CD14-positive monocyte (primary cell): ENCODE data around the gene DNALI1. TPM values are rescaled to one million over a fixed set of nuclear protein-coding genes. Genes with fewer than 3 reads are reported as not detected.

ENCODE experiments used
- DNase-seq, 3 donors: peaks; one replicate each; pipeline ENCODE4 v3.0.0-alpha.2; 2011 to 2022
- H2AFZ ChIP-seq: 2 replicates; pipeline ENCODE4 v1.6.0; 2012; ENCODE audit warnings: mild to moderate bottlenecking, low read depth, low read length, inconsistent platforms; ENCODE audit not compliant: insufficient read depth, poor library complexity, severe bottlenecking
- H3K27ac ChIP-seq, 2 donors: 1 replicate in 1 of 2; 2 replicates in 1 of 2; pipeline ENCODE4 v1.5.1; 2012 to 2013; ENCODE audit warnings: low read length in 2 of 2, control low read depth in 1 of 2, inconsistent platforms in 1 of 2, low read depth in 1 of 2, mild to moderate bottlenecking in 1 of 2
- H3K27me3 ChIP-seq, 2 donors: one replicate each; pipeline versions ENCODE4 v1.6.0 to v1.6.1; 2011 to 2013; ENCODE audit warnings: low read length in 2 of 2; ENCODE audit not compliant: control insufficient read depth in 2 of 2, insufficient read depth in 2 of 2
- H3K36me3 ChIP-seq, 2 donors: replicated peaks in 1 of 2; 1 replicate in 1 of 2; 2 replicates in 1 of 2; pipeline versions ENCODE4 v1.5.1 to v1.6.1; 2012 to 2013; ENCODE audit warnings: low read length in 2 of 2, control low read depth in 1 of 2, inconsistent platforms in 1 of 2, mild to moderate bottlenecking in 1 of 2; ENCODE audit not compliant: insufficient read depth in 2 of 2, control insufficient read depth in 1 of 2
- H3K4me1 ChIP-seq, 2 donors: 1 replicate in 1 of 2; 2 replicates in 1 of 2; pipeline versions ENCODE4 v1.5.1 to v1.6.1; 2012 to 2013; ENCODE audit warnings: low read length in 2 of 2, control low read depth in 1 of 2, inconsistent platforms in 1 of 2, mild to moderate bottlenecking in 1 of 2, moderate library complexity in 1 of 2; ENCODE audit not compliant: insufficient read depth in 2 of 2, control insufficient read depth in 1 of 2
- H3K4me2 ChIP-seq: replicated peaks from 2 replicates; pipeline ENCODE3; 2012; ENCODE audit warnings: low read length, moderate library complexity, mild to moderate bottlenecking; ENCODE audit not compliant: poor library complexity, severe bottlenecking; ENCODE audit errors: extremely low read depth
- H3K4me3 ChIP-seq, 3 experiments: fragments of 200-600 bp in 1 of 3; sonication (generic) in 1 of 3; replicated peaks in 1 of 3; 1 replicate in 2 of 3; 2 replicates in 1 of 3; pipeline ENCODE4 v1.5.1; 2011 to 2013; ENCODE audit warnings: low read length in 3 of 3, mild to moderate bottlenecking in 3 of 3, control low read depth in 2 of 3, low read depth in 2 of 3, inconsistent platforms in 1 of 3, moderate library complexity in 1 of 3
- H3K79me2 ChIP-seq: 2 replicates; pipeline ENCODE4 v1.6.0; 2012; ENCODE audit warnings: mild to moderate bottlenecking, control low read depth, inconsistent platforms, low read length, moderate library complexity; ENCODE audit not compliant: insufficient read depth
- H3K9ac ChIP-seq: 2 replicates; pipeline ENCODE4 v1.6.0; 2017; ENCODE audit warnings: low read length, mild to moderate bottlenecking; ENCODE audit not compliant: insufficient read depth, poor library complexity, severe bottlenecking
- H3K9me3 ChIP-seq, 2 donors: replicated peaks in 1 of 2; 1 replicate in 1 of 2; 2 replicates in 1 of 2; pipeline versions ENCODE4 v1.5.1 to v1.6.1; 2012 to 2013; ENCODE audit warnings: low read length in 2 of 2, control low read depth in 1 of 2; ENCODE audit not compliant: control insufficient read depth in 1 of 2, insufficient read depth in 1 of 2
- H4K20me1 ChIP-seq: 2 replicates; pipeline ENCODE4 v1.6.0; 2012; ENCODE audit warnings: mild to moderate bottlenecking, low read length, control low read depth, moderate library complexity; ENCODE audit not compliant: insufficient read depth
- H3K27ac Mint-ChIP-seq, 7 donors: one replicate each; pipeline ENCODE4 v1.8.0; 2020; ENCODE audit warnings: mild to moderate bottlenecking in 7 of 7, mixed read lengths in 7 of 7, moderate library complexity in 6 of 7, inconsistent platforms in 2 of 7
- H3K27me3 Mint-ChIP-seq, 3 donors: one replicate each; pipeline ENCODE4 v1.8.0; 2021 to 2022; ENCODE audit warnings: low read depth in 3 of 3, mild to moderate bottlenecking in 3 of 3, mixed read lengths in 3 of 3, moderate library complexity in 3 of 3, inconsistent platforms in 1 of 3
- H3K36me3 Mint-ChIP-seq, 2 donors: one replicate each; pipeline ENCODE4 v1.8.0; 2020; ENCODE audit warnings: mixed read lengths in 2 of 2, inconsistent platforms in 1 of 2, mild to moderate bottlenecking in 1 of 2
- H3K4me1 Mint-ChIP-seq: one replicate; pipeline ENCODE4 v1.8.0; 2020; ENCODE audit warnings: mild to moderate bottlenecking, mixed read lengths
- H3K4me3 Mint-ChIP-seq, 2 donors: one replicate each; pipeline ENCODE4 v1.8.0; 2020; ENCODE audit warnings: mild to moderate bottlenecking in 2 of 2, mixed read lengths in 2 of 2, moderate library complexity in 1 of 2
- H3K9me3 Mint-ChIP-seq, 7 donors: one replicate each; pipeline ENCODE4 v1.8.0; 2020 to 2022; ENCODE audit warnings: mixed read lengths in 7 of 7, mild to moderate bottlenecking in 6 of 7, moderate library complexity in 6 of 7, inconsistent platforms in 2 of 7
- WGBS: methylation state at CpG from one replicate; pipeline ENCODE4 v1.1.5; 2013; ENCODE audit warnings: missing lambda C conversion rate; ENCODE audit not compliant: insufficient coverage; 5-methylcytosine and 5-hydroxymethylcytosine counted together
- intact Hi-C, 2 donors: fragments of 100-400 bp; cut with micrococcal nuclease; formaldehyde crosslinking; loops; one replicate each; pipeline versions ENCODE4 v1.15.0 to v1.15.1; 2023
- polyA plus RNA-seq, 3 donors: library from polyadenylated mRNA; depleted of rRNA in 1 of 3; unstranded in 2 of 3; stranded (reverse) in 1 of 3; fragments of 300-500 nt in 2 of 3; fragments of >200 nt in 1 of 3; fragmentation: Illumina TruSeq in 2 of 3; gene quantifications; 1 replicate in 2 of 3; 2 replicates in 1 of 3; pipeline ENCODE4 v1.2.3, GENCODE V29; 2012 to 2021
- TF ChIP-seq, protein P1 (sequence below): fragments of 200-600 bp; IDR thresholded peaks from one replicate; pipeline ENCODE4 v1.8.0; 2022; ENCODE audit warnings: antibody characterized with exemption, mild to moderate bottlenecking

DNALI1 gene
- polyA plus RNA-seq, 3 donors = not detected

DNA sequence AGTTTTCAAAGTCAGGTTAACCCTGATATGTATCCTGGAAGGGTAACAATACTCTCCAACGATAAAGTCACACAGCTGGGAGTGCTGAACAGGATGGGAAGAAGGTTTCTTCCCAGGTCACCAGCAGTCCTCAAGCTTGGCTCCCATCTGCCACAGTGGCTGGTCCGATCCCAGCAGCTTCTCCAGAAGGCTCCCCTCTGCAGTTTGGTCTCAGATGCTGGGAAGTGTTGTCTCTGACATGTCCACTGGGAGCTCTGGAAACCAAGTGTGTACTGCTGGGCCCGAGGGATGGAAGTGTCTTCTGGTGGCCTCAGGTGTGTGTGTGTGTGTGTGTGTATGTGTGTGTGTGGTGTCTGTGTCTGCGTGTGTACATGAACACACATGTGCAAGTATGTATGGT lies 55.4 kb downstream of the DNALI1 start:
- Histone ChIP-seq H3K9me3 (no peaks in the 10 kb centered on the region), H3K4me3 (no peak overlapping the region), H3K4me1 (no peaks in the 10 kb centered on the region), H2AFZ (no peak overlapping the region), H3K36me3 (no peaks in the 10 kb centered on the region), H3K79me2 (no peaks in the 10 kb centered on the region), H3K9ac (no peak overlapping the region), H4K20me1 (no peaks in the 10 kb centered on the region), H3K27me3 (peaks cover 0 to 8% of the 10 kb centered on the region in 2 donors), H3K27ac (no peak overlapping the region), H3K4me2 (no peak overlapping the region)
- H3K4me1 Mint-ChIP-seq = no peaks in the 10 kb centered on the region
- WGBS = 98% methylated on average over 4 of the region's 4 CpGs
- H3K27me3 Mint-ChIP-seq = peaks cover 14 to 19% (median 17%) of the 10 kb centered on the region in 3 donors
- no peak for DNase-seq
- TF ChIP-seq, protein P1, sequence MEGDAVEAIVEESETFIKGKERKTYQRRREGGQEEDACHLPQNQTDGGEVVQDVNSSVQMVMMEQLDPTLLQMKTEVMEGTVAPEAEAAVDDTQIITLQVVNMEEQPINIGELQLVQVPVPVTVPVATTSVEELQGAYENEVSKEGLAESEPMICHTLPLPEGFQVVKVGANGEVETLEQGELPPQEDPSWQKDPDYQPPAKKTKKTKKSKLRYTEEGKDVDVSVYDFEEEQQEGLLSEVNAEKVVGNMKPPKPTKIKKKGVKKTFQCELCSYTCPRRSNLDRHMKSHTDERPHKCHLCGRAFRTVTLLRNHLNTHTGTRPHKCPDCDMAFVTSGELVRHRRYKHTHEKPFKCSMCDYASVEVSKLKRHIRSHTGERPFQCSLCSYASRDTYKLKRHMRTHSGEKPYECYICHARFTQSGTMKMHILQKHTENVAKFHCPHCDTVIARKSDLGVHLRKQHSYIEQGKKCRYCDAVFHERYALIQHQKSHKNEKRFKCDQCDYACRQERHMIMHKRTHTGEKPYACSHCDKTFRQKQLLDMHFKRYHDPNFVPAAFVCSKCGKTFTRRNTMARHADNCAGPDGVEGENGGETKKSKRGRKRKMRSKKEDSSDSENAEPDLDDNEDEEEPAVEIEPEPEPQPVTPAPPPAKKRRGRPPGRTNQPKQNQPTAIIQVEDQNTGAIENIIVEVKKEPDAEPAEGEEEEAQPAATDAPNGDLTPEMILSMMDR = no peak
- no peak overlapping the region for H3K4me3 Mint-ChIP-seq
- H3K36me3 Mint-ChIP-seq = no peaks in the 10 kb centered on the region
- no peak overlapping the region for H3K27ac Mint-ChIP-seq
- intact Hi-C loops = no loop called here
- no peaks in the 10 kb centered on the region for H3K9me3 Mint-ChIP-seq

DNA sequence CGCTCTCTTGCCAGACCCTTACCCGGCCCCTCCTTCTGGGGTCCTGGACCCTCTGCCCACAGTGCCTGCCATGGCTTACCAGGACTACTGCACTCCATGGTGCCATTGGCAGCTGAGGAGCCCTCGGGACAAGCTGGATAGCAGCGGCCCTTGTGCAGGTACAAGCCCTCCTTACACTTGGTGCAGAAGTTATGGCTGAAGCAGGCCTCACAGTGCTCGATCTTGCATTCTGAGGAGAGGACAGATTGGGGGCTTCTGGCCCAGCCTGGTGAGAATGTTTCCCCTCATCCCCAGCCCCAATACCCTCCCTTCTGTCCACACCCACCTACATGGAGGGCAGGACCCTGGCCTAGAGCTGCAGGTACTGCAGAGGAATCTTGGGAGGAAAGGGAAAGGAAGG lies 57.4 kb downstream of the DNALI1 start:
- Histone ChIP-seq H3K9ac (no peak overlapping the region), H3K27me3 (peaks cover 0 to 15% of the 10 kb centered on the region in 2 donors), H3K79me2 (no peaks in the 10 kb centered on the region), H2AFZ (no peak overlapping the region), H3K4me2 (no peak overlapping the region), H3K36me3 (no peaks in the 10 kb centered on the region), H3K9me3 (no peaks in the 10 kb centered on the region), H3K4me1 (no peaks in the 10 kb centered on the region), H4K20me1 (no peaks in the 10 kb centered on the region), H3K4me3 (no peak overlapping the region), H3K27ac (no peak overlapping the region)
- peaks cover 22 to 33% (median 27%) of the 10 kb centered on the region in 3 donors for H3K27me3 Mint-ChIP-seq
- TF ChIP-seq, protein P1 = no peak
- H3K4me1 Mint-ChIP-seq = no peaks in the 10 kb centered on the region
- WGBS = 90% methylated on average over 2 of the region's 5 CpGs
- no peak overlapping the region for H3K27ac Mint-ChIP-seq
- no peaks in the 10 kb centered on the region for H3K36me3 Mint-ChIP-seq
- intact Hi-C loops = no loop called here
- DNase-seq = no peak
- H3K4me3 Mint-ChIP-seq = no peak overlapping the region
- no peaks in the 10 kb centered on the region for H3K9me3 Mint-ChIP-seq
